ENCODE measurements around the gene TFEB.

- TF ChIP-seq POLR2A (IDR thresholded peaks at IDR 0.05; ENCODE audit: low read length) (no peak), GATA1 (IDR thresholded peaks at IDR 0.05; ENCODE audit: low read depth, low read length) (no peak)
These were observed 71.1 kb downstream of the TFEB start for GRCh38 chr6:41664271-41664670.

Data from erythroblast (primary cell).